Smooth muscle cell of trachea (primary cell): ENCODE measurements around the gene MAP2K4. TPM values are rescaled to one million over a fixed set of nuclear protein-coding genes. Genes with fewer than 3 reads are reported as not detected.

ENCODE experiments used
- total RNA-seq: library from RNA; depleted of rRNA; stranded (reverse); fragments of >200 nt; gene quantifications from 2 replicates; pipeline ENCODE4 v1.2.1, GENCODE V29; 2014

The MAP2K4 gene
- 29.3 and 34.9 TPM in 2 replicates for total RNA-seq

GRCh38 chr17:12020642-12021622 lies at the start of gene MAP2K4:
Gene MAP2K4, plus strand, starts transcription at chr17:12020877. Its CDS starts 10 bp downstream, at chr17:12020887.

GRCh38 chr17:11997147-11997971 lies 23.3 kb upstream of the MAP2K4 start, which contains the start of gene ZNF18:
Gene ZNF18, minus strand, starts transcription at chr17:11997475. Its CDS starts 4,646 bp downstream, at chr17:11992829.

Other genes starting within 250 kb of the MAP2K4 start
- 14.0 and 16.0 TPM in 2 replicates for gene ZNF18, start 23.4 kb upstream of the MAP2K4 start, total RNA-seq